Measurements from ENCODE around the gene ABHD8. TPM values are rescaled to one million over a fixed set of nuclear protein-coding genes. Genes with fewer than 3 reads are reported as not detected.

ABHD8 gene
- total and polyA plus RNA-seq, 2 of the 4 experiments (the other 2 are of a cell fraction), result 3.9 to 10.2 TPM

GRCh38 chr19:17333611-17334413 lies 30.6 kb upstream of the ABHD8 start:
- Histone ChIP-seq H2AFZ (replicated peaks; ENCODE audit: low read length, poor library complexity) (peak overlapping the region; percentile 99), H3K27ac (ENCODE audit: insufficient read depth, low read length) (peak overlapping the region; percentile 35; the same call in 1 of the 2 replicates), H2BK15ac (ENCODE audit: low read depth, low read length) (no peak overlapping the region), H3K4ac (ENCODE audit: low read depth, low read length) (peak overlapping the region; percentile 50), H3K9me3 (ENCODE audit: control insufficient read depth, insufficient read depth, low read length) (no peaks in the 10 kb centered on the region), H4K8ac (ENCODE audit: low read depth in 2 of 2, low read length in 2 of 2) (peak overlapping the region in 1 of 2 experiments; percentile 71; a peak in 1 of 4 replicates), H2AK9ac (replicated peaks; ENCODE audit: low read depth, low read length, poor library complexity) (peak overlapping the region; percentile 98), H3K4me2 (ENCODE audit: low read depth, low read length) (peak overlapping the region; percentile 68), H3K9ac (ENCODE audit: low read depth, low read length) (0 out of 2 replicates have a peak overlapping the region, but pooled peaks have one; percentile 42), H4K91ac (ENCODE audit: insufficient read depth, low read depth, low read length) (peak overlapping the region; percentile 56), H3K56ac (ENCODE audit: extremely low read depth, insufficient read depth, low read length) (no peak overlapping the region), H4K20me1 (ENCODE audit: insufficient read depth, low read length) (no peaks in the 10 kb centered on the region), H2AK5ac (ENCODE audit: low read depth, low read length) (peak overlapping the region; percentile 89), H3K27me3 (ENCODE audit: control insufficient read depth, insufficient read depth, low read length) (no peaks in the 10 kb centered on the region), H2BK120ac (ENCODE audit: low read depth, low read length) (no peak overlapping the region), H4K5ac (ENCODE audit: low read depth, low read length) (no peak overlapping the region), H3K36me3 (ENCODE audit: control insufficient read depth, insufficient read depth, low read length) (peaks cover 3% of the 10 kb centered on the region; the same call in 1 of the 2 replicates), H3K9me1 (ENCODE audit: insufficient read depth, low read length) (peaks cover 5% of the 10 kb centered on the region), H2BK20ac (ENCODE audit: low read depth, low read length) (no peak overlapping the region), H3K18ac (ENCODE audit: low read depth, low read length) (no peak overlapping the region), H3K14ac (replicated peaks; ENCODE audit: low read depth, low read length) (no peak overlapping the region), H3K79me1 (ENCODE audit: low read depth in 1 of 2, low read length in 2 of 2) (peaks cover 7 to 43% of the 10 kb centered on the region in 2 experiments; a peak in 3 of 4 replicates), H3K4me3 (ENCODE audit: insufficient read depth, low read depth, low read length) (peak overlapping the region; percentile 70), H3K23ac (ENCODE audit: low read depth, low read length) (peak overlapping the region; percentile 33; the same call in 1 of the 2 replicates), H3K4me1 (ENCODE audit: control insufficient read depth, insufficient read depth, low read length) (peaks cover 8% of the 10 kb centered on the region), H2BK5ac (ENCODE audit: low read depth, low read length, poor library complexity, severe bottlenecking) (peak overlapping the region; percentile 54)
- DNase-seq, result peak; percentile 80
- CTCF ChIA-PET, result no interaction called here
- dilution Hi-C loops (cut with HindIII; ENCODE audit: low sequenced_read_pairs, unreplicated experiment), result no loop called here
- TF ChIP-seq SMC3 (IDR thresholded peaks at IDR 0.05; ENCODE audit: low read depth, low read length) (peak; percentile 15; the same call in 1 of the 2 replicates), FOS (IDR thresholded peaks at IDR 0.05; ENCODE audit: low read depth, low read length) (0 out of 2 replicates have a peak, but pooled peaks have one; percentile 21), BHLHE40 (IDR thresholded peaks at IDR 0.05; ENCODE audit: low read depth, low read length) (no peak), CHD1 (IDR thresholded peaks at IDR 0.05; ENCODE audit: low read depth, low read length) (no peak), MAFK (IDR thresholded peaks at IDR 0.05; ENCODE audit: low read depth, low read length) (no peak), MXI1 (IDR thresholded peaks at IDR 0.05; ENCODE audit: borderline replicate concordance, low read depth, low read length) (no peak), RFX5 (IDR thresholded peaks at IDR 0.05; ENCODE audit: low read depth, low read length) (no peak), RAD21 (IDR thresholded peaks at IDR 0.05; ENCODE audit: low read length) (no peak), RCOR1 (IDR thresholded peaks at IDR 0.05; ENCODE audit: insufficient replicate concordance, low read length) (peak; percentile 13), CEBPB (IDR thresholded peaks at IDR 0.05; ENCODE audit: low read depth, low read length) (no peak), ELK1 (IDR thresholded peaks at IDR 0.05; ENCODE audit: borderline replicate concordance, low read depth, low read length) (no peak)
- no TSS peak for BruUV-seq (replicated peaks)
- in situ Hi-C loops (cut with MboI; ENCODE audit: low sequenced_read_pairs), result no loop called here
- ATAC-seq (ENCODE audit: low read depth), result peak; percentile 22
- intact Hi-C loops (cut with micrococcal nuclease), result loop anchor here (1.0 kb wide), 1 partner anchor 25 kb away; the partner anchor contains the start of gene DDA1
- POLR2A ChIA-PET (ENCODE audit: unreplicated experiment), result interaction anchor here (1.0 kb wide), 1 partner anchor 9 kb away, joined by 3 read pairs; no protein-coding TSS in a partner anchor
- 47% methylated on average over 35 of the region's 52 CpGs; no CpG with 5 or more reads in 1 of the 2 experiments for WGBS, 2 experiments (ENCODE audit: extremely low coverage in 2 of 2, insufficient read length in 1 of 2)

All from IMR-90 (cell line).